ENCODE measurements around the gene RNASEH2A.

The RNASEH2A gene

DNA sequence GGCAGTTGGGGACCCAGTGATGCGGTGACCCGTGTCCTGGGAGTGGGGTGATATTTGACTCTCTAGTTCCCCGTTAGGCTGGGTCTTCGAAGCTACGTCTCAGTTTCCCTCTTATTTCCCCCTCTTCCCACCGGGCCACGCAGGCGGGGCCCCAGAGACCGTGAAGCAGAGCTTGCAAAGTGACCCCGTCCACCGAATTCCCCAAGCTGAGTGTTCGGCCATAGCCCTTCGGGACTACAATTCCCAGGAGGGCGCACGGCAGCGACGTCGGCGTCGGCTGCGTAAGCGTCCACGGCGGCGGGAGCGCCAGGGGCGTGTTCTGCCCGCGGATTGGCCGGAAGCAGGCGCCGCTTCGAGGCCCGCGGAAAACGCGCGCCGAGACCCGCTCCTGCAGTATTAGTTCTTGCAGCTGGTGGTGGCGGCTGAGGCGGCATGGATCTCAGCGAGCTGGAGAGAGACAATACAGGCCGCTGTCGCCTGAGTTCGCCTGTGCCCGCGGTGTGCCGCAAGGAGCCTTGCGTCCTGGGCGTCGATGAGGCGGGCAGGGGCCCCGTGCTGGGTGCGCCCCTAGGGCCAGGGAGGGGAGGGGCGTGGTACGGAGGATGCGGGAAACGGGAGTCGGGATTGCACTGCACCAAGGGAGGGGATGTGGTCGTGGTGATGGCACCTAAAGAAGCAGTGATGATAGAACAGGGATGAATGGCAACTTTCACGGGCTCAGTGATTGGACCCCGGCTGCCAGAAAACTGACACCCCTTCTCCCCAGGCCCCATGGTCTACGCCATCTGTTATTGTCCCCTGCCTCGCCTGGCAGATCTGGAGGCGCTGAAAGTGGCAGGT lies at the start of gene RNASEH2A:
TSS of gene RNASEH2A (plus strand) at position 343 of the 840 bp plus-strand sequence. CDS start at position 433, 90 bp downstream.
- DNase-seq = peak; percentile 94

DNA sequence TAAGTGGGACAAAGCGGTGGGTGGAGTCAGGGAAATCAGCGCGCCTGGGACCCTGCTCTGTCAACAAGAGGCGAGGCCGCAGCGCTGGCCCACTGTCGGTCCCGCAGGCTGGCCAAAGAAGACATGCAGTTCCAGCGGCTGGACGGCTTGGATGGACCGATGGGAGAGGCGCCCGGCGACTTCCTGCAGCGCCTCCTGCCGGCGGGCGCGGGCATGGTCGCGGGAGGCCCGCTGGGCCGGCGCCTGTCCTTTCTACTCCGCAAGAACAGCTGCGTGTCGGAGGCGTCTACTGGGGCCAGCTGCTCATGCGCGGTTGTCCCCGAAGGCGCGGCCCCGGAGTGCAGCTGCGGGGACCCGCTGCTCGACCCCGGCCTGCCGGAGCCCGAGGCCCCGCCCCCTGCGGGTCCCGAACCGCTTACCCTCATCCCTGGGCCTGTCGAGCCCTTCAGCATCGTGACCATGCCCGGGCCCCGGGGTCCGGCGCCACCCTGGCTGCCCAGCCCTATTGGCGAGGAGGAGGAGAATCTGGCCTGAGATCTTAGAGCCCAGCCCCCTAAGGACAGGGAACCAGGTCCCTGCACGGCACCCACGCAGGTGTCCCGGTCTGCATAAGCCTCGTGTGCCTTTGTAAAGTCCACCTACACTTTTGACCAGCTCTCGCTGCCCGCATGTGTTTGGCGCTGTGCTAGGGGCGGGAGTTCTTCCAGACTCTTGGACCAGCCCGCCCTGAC lies 48.7 kb upstream of the RNASEH2A start:
- peak; percentile 84 for DNase-seq

DNA sequence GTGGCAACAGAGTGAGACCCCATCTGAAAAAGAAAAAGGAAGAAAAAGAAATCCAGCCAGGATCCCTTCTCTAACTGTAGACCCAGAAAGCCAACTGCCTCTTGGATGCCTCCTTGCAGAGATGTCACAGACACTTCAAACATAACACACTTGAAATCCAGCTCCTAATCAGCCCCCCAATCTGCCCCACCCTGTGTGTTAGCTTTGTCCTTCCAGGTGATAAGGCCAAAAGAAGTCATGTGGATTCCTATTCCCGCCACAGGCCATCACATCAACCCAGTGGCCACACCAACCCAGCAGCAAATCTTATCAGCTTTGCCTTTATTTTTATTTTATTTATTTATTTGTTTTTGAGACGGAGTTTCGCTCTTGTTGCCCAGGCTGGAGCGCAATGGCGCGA lies 46.7 kb upstream of the RNASEH2A start:
- no peak for DNase-seq

DNA sequence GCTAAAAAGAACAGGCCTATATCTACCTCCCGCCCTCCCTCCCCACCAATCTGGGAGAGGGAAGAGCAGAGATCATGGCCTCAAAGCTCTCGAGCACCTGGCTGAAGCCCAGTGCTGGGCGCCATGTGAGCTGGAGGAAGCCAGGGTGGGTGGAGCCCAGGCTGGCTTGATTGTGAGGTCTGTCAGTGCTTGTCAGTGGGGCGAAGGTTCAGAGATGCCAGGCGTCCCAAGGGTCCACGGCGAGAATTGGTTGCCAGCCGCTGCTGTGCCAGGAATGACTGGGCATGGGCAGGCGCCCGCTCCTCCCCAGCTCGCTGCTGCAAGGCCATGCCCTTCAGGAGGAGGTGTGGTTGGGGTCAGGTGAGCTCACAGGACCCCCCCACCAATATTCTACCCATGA lies 43.3 kb upstream of the RNASEH2A start:
- no peak for DNase-seq

DNA sequence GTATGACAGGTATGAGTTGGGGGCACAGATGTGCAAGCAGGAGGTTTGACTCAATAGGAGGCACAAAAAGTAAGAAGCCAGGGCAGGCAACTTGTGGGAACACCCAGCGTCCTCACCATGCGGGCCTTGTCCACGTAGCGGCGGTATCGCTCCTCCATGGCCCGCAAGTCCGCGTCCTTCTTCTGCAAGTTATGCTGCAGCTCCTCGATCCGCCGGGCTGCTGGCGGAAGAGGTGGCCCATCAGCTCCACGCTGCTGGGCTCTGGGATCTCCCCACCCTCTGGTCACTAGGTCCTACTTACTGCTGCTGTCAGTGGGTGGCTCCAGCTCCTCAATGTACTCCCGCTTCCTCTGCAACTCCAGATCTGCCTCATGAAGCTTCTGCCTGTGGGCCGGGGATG lies 41.7 kb upstream of the RNASEH2A start:
- no peak for DNase-seq

DNA sequence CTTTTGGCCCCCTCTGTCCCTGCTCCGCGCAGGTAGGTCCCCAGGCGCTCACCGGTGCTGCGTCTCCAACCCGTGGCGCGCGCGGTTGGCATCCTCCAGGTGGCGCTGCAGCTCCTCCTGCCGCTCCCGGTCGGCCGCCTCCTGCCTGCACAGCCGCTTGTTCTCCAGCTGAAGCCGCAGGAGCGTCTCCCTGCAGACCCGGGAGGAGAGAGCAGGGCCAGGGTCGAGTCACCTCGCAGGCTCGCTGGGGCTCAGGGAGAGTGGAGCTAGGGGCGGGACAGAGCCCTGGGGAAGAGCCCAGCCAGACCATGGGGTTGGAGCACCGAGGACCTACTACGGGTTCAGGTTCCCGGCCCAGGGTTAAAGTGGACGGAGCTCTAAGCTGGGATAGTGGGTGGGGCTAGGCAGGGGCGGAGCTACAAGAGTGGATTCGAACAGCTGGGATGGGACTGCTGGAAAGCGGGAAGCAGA lies 40.3 kb upstream of the RNASEH2A start:
- no peak for DNase-seq

DNA sequence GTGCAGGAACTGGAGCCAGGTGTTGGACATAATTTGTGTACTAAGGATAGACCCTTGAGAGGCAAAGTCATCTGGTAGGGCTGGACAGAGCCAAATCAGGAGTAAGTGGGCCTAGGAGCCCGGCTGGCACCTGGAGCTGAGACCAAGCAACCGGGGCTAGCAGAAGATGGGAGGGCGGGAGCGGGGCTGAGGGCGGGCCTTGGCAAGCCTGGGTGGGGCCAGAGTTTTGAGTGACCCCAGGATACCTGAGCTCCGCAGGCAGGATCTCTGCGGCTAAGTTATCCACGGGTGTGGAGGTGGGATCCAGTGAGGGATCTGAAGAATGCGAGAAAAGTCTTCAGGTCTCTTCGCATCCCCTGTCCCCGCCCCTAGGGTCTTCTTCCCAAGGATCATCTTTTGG lies 39.2 kb upstream of the RNASEH2A start:
- DNase-seq = no peak

DNA sequence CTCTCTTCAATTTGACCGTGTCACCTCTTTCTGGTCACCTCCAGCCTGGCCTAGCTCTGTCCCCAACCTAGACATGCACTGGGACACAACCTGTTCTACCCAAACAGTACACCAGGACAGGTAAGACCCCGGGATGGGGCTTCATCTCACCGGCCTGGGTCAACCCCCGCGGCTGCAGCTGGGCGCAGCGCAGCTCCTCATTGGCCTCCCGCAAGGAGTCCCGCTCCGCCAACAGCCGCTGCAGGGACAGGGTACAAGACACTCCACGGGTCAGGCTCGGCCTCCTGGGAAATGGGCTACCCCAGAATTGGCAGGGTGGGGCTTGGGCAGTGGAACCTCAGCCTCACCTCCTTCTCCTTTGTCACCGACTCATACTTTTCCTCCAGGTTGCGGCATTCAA lies 38.7 kb upstream of the RNASEH2A start:
- DNase-seq = no peak

DNA sequence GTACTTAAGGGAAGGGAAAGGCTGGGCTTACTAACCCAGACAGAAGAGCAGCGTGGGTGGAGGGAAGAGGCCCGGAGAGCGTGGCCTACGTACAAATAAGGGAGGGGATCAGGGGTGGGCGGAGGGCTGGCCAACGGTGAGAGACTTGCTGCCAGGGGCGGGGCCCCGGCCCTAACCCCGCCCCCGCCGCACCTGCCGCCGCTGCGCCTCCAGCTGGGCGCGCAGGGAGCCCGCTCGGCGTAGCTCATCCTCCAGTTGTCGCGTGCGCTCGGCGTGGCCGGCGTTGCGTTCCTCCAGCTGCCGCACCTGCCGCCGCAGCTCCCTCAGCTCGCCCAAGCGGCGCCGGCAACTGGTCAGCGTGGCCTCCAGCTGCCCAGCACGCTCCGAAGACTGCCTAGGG lies 36.7 kb upstream of the RNASEH2A start:
- DNase-seq = peak; percentile 47

DNA sequence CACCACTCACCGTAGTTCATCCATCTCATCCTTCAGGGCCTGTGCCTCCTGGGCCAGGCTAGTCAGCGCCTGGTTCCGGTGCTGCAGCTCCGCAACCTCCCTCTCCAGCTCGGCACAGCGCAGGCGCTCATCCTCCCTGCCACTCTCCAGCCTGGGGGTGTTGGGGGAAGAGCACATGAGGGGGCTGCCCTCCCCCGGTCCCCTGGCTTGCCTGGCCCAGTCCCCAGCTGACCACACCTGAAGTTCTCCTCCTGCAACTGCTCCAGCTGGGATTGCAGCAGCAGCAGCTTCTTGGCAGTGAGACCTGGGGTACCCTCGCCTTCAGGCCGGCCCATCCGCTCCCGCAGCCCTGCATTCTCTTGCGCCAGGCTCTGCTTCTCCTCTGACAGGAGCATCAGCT lies 35.5 kb upstream of the RNASEH2A start:
- no peak for DNase-seq

DNA sequence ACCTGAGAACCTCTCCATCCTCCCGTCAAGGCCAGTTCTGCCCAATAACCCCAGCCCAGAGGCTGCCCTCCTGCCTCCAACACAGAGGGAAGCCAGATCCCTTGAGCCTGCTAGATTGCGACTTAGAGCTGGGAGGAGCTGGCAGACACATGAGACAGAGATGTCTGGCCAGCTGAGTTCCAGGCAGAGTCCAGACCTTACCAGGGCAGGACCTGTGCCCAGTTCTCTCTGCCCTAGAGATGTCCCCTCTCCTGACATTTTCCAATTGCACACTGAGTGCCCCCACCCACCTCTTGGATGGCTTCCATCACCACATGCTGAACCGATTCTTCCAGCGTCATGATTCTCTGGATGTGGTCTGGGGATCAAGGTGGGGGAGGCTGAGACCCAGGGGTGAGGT lies 34.1 kb upstream of the RNASEH2A start:
- no peak for DNase-seq

DNA sequence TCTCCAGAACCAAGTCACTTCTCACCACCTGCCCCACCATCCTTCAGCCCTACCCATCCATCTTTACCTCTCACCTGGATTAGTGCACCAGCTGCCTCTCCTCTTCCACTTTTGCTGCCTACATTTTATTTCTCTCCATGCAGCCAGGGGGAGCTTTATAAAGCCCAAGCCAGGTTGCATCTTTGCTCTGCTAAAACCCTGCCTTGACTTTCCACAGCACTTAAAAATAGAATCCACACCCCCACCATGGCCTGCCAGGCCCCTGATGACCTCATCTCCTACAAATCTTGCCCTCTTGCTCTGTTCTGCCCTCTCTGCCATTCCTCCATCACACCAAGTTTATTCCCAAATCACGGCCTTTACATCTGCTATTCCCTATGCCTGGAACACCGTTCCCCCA lies 32.8 kb upstream of the RNASEH2A start:
- DNase-seq = no peak

DNA sequence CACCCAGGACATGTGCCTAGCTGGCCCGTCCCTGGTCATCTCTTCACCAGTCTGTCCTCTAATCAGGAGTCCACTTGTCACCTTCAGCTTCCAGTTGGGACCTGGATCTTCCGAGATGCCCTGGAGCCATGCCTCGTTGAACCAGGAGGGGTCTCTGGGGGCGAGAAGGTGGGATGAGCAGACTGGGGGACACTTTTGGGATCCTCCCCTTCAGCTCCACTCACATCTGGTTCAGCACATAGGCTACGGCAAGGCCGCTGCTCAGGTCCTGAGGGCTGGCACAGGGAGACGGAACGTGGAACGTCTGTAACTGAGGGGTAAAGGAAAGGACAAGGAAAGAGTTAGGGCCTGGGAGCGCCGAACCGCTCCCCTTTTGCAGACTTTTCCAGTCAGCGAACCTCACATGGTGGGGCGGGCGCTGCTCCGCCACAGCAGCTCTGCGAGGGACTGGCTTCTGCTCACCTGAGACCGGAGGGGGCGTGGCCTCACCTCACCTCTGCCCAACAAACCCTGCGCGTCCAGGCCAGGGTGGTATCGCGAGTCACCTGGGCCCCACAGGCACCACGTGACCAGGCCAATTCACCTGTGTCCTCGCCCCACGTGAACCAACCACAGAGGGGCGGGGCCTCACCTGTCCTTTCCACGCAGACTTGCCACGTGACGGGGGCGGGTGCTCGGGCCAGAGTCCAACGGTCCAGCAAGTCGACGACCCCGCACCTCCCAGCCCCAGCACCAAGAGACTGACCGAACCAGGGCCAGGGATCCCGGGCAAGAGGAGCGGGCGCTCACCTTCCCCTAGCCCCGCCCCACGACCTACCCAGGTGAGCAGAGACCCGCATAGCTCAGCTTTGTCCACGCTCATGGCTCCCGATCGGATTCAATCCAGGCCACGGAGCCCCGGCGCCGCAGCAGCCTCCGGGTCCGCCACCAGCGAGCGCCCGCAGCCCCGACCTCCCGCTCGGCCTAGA lies 31.5 kb upstream of the RNASEH2A start, which contains the start of gene HOOK2:
TSS of gene HOOK2 (minus strand) at position 965 of the 968 bp plus-strand sequence. CDS start at position 862, 103 bp downstream.
- DNase-seq = no peak

DNA sequence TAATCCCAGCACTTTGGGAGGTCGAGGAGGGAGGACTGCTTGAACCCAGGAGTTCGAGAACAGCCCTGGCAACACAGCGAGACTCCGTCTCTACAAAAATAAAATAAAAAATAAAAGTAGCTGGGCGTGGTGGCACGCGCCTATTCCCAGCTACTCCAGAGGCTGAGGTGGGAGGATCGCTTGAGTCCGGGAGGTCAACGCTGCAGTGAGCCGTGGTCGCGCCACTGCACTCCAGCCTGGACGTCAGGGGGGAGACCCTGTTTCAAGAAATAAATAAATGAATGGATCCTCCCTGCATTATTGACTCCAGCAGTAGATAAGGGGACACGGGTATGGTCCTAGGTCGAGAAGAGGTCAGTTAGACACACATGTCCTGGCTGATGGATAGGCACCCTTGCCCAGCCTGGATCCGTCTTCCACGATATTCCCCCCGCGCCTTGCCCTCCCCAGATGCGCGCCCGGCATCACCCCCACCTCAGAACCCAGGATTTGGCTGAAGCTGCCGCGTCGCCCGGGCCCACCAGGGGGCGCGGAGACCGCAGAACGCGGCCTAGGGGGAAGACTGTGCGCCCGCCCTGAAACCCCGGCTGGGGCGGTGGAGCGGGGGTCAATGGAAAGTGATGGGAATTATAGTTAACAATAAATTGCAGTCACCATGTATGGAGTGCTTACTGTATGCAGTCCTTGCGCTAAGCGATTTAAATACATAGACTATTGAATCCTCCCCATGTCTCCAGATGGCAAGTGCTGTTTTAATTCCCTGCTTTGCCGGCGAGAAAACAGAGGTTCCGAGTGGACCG lies 29.0 kb upstream of the RNASEH2A start:
- DNase-seq = peak; percentile 90

DNA sequence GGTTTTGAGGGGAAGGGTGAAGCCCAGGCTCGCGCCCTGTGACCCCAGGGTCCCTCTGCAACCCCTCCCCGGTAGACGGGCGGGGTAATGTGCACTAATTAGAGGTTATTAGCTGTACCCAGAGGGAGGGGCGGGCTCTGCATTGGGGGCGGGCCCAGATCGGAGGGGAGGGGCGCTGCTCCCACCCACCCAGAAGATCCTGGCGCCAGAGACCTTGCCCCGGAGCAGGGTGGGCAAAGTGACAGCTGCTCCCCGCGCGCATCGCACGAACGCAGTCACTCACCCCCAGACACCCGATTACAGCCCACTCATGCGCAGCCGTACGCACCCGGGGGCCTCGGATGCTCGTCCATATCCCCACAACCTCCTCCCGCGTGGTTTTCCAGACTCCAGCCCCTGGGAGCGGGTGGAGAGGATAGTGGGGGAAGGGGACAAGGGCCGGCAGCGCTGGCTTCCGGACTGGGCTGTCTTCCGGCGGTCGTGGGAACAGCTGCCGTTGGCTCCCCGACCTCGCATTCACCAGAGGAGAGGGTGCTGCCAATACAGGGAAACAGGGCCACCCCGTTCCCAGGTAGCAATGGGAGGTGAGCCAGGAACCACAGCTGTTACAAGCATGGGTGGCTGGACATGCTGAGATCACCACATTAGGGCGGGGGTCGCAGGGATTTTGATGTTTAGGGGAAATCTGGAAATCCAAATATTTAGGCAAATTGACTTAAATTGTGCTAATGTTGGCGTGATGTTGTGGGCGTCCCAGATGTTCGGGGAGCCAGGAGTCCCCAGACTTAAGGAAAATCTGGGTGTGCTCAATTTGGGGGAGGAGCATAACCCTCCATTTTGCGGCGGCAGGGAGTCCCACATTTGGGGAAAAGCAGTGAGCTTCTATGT lies 28.1 kb upstream of the RNASEH2A start:
- DNase-seq = peak; percentile 91

DNA sequence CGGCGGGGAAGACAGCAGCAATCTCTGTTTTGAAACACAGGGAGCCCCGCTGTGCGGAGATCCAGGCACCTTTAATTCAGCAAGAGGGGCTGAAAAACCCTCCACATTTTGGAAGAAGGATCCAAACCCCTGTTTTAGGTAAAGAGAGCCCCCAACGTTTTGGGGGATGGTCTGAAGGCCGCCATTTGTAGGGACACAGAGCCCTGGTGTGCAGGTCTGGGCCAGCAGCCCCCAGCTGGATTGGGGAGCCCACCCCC lies 27.6 kb upstream of the RNASEH2A start:
- DNase-seq = no peak

DNA sequence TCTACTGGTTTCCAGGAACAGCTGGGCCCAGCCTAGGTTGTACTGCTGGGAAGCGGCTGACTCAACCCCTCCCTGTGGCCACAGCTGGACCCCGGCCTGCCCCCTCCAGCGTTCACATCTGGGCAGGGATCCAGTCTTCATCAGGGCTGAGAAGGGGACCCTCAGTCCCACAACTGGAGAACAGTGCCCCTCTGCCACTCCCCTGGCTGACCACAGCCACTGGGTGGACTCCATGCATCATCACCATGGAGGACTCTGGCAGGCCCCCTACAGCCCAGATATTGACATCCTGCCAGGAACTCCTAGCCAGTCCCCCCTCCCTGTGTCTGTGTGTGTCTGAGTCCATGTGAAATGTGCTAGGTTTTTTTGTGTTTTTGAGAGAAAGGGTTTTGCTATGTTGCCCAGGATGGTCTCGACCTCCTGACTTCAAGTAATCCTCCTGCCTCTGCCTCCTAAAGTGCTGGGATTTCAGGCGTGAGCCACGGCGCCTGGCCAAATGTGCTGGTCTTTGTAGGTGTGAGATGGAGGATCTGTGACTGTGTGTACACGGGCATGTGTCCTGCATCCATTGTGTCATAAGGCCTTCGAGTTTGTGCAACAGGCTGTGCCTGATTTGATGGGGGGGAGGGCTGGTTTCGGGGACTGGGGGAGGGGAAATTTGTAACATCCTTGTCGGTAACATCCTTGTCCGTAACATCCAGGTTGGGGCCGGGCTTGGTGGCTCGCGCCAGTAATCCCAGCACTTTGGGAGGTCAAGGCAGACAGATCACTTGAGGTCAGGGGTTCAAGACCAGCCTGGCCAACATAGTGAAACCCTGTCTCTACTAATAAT lies 27.0 kb upstream of the RNASEH2A start:
- peak; percentile 92 for DNase-seq

DNA sequence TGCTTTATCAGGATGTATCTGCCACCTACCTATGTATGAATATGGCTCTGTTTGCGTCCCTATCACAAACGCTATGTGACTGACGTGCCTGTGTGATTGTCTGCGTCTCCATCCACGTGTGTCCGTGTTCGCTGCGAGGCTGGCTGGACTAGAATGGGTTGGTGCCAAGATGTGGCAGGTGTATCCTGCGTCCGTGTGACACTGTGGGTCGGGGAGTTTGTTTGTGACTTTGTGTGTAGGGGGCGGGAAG lies 24.3 kb upstream of the RNASEH2A start:
- no peak for DNase-seq

DNA sequence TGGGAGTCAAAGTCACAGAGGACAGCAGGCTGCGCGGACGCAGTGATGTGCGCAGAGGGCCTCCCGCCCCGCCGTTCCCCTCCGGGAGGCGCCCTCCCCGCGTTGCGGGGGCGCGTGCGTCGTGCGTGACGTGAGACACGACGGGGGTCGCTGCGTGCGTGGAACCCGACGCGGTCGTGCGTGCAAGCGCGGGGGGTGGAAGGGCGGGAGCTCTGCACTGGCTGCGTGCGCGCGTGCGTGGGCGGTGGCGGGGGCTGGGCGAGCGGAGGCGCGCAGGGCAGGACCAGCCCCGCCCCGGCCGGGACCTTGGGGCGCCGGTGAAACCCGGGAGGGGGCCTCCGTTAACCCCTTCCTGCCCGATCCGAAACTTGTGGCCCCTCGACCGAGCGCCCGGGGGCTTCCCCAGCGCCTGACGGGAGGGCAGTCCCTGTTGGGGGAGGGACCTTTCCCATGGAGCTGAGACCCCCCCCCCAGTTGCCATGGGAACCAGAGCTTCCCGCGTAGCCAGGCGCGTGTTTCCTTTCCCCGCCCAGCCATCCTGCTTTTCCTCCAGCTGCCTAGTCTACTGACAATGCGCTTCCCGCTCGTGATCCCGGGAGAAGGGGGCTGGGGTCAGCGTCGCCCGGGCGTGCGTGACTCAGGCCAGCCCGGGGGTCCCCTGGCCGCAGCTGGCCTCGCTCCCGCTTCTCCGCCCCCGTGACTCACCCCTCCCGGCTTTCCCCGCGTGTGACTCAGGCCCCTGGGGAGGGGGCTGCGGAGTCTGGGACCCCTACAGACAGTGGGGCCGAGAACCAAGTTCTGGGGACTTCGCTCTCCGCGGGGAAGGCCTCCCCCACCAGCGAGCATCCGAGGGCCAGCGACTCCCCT lies 23.7 kb upstream of the RNASEH2A start:
- peak; percentile 93 for DNase-seq

Measured in femur (tissue), 1 donor.